ENCODE results near the gene PAGE1.
"Not testable (repeated sequence)": the region's sequence is repeated elsewhere in the genome, so short reads cannot be mapped to it uniquely, and the experiment has no call there.

The PAGE1 gene, protein sequence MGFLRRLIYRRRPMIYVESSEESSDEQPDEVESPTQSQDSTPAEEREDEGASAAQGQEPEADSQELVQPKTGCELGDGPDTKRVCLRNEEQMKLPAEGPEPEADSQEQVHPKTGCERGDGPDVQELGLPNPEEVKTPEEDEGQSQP

DNA sequence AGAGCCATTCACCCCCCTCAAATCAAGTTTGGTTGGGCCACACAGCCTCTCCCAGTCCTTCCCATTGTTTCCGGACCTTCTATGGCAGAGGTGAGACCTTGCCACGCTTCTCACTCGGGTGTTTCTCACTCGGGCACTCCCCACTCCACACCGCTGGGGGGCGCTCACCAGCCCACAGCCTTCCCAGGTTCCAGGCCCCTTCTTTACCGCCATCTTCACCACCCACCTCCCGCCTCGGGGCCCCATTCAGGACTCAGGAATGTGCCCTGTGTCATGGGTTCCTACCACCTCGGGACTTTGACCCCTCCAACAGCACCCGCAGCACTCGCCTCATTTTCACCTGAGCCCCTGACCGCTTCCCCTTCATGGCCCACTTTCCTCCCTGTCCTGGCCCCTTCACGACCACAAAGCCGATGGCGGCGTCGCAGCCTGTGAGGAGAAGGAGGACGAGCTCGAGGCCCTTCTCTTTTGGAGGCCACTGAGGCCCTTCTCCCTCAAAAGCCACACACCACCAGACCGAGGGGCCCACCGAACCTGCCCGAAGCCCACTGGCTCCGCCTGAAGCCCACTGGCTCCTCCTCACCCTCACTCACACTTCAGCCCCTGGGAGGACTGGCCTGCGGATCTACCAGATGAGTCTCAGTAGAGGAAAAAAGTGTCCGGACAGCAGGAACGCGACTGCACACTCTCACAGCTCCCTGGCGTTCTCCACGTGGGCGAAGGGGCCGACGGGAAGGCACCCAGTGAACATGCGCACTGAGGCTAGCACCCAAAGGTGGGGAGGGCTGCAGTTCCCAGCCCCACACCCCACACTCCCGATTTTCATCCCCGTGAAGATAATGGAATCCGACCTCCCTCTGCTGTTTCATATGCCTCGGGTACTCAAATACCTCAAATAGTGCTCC, at the start of gene PAGE1:
Gene PAGE1, minus strand, starts transcription at position 709 of the 905 bp plus-strand sequence. CDS start 1,214 bp downstream, outside the sequence.
- DNase-seq, result no peak

DNA sequence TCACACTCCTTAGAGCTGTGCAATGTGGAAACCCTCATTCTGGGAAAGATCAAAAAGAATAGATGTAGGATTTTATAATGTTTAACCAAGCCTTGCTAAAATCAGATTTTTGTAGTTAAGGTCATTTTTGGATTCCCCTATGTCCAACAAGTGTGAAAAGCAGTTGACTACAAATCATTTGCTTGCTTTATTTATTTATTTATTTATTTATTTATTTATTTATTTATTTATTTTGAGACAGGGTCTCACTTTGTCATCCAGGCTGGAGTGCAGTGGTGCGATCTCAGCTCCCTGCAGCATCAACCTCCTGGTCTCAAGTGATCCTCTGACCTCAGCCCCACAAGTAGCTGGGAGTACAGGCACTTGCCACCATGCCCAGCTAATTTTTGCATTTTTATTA, 45.7 kb upstream of the PAGE1 start:
- not testable (repeated sequence) for DNase-seq

DNA sequence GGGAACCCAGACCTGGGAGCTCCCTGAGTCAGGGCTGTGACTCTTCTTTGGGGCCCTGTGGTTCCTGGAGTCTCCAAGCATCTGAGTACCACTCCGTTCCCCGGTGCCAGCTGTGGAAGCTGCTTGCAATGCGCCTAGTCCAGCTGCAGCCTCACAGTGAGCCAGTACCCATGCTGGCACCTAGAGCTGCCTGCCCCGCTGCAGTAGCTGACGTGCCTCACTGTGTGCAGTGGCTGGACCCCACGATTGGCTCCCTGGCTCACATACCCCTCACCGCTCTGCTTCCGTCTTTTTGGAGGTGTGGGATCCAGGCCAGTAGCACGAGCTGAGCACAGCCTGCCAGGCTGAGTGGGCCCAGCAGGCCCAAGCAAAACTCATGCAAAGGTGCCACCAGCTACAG, 32.1 kb upstream of the PAGE1 start:
- no peak for DNase-seq

DNA sequence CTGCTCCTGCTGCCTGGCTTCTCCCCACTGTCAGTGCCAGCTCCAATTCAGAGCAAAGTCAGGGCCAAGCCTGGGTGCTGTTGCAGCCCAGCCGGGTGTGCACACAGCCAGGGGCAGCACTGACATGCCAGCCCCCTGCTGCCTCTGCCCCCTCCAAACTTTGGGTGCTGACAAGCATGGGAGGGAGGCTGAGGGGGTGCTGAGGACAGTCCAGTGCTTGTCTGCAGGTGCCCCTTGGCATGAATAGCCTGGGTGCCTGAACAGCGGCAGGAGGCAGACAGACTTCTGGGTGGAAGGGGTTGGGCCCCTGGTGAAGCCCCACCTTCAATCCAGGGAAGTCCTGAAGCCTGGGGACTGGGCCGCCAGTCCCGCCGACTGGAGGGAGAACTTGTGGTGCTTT, 31.2 kb upstream of the PAGE1 start:
- DNase-seq, result no peak

DNA sequence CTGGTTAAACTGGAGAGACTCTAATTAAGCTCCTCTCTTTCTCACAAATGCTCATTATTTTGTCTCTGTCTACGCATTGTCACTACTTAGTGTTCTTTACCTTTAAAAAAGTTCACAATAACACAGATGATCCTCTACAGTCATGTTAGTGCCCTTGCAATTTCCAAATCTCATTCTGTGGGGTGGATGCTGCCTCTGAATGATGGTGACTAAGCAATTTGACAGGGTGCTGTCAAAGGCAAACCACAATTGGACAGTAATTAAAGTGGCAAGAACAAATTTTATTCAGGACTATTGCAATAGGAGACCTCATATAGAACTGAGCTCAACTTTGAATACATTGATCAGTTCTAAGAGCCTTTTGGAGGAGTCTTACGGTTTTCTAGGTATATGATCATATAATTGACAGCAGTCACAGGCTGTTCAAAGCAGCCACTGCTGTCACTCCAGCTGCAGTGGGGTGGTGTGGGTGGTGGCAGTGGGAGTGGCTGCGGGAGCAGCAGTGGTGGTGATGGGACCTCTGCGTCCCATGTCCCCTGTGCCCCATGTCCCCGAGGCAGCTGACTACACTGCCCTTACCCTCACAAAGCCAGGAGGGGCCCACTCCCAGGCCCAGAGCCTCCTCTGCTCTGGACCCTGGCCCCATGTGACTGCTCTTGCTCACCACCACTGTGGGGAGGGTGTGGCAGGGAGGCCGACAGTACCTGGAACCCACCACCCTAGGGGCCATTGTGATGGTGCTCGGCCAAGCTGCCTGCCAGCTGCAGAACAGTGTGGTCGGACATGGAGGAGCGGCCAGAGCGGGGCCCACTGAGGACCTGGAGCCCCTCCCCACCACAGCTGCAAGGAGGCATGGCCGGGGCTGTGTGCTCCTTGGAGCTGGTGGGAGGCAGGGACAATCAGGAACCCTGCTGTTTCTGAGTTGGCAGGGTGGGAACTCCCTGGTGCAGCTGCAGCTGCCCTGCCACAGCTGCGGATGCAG, 30.4 kb upstream of the PAGE1 start:
- peak; percentile 1 for DNase-seq

DNA sequence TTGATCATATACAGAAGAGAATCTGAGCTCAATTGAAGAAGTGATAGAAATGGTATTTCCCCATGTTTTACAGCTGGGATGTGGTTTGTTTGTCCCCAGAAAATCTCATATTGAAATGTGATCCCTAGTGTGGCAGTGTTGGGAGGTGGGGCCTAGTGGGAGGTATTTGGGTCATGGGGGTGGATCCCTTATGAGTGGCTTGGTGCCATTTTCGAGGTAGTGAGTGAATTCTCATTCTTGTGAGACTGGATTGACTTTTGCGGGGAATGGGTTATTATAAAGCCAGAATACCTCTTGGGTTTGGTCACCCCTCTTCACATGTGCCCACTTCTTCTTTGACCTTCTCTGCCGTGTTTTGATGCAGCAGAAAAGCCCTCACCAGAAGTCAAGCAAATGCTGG, 29.6 kb upstream of the PAGE1 start:
- no peak for DNase-seq

DNA sequence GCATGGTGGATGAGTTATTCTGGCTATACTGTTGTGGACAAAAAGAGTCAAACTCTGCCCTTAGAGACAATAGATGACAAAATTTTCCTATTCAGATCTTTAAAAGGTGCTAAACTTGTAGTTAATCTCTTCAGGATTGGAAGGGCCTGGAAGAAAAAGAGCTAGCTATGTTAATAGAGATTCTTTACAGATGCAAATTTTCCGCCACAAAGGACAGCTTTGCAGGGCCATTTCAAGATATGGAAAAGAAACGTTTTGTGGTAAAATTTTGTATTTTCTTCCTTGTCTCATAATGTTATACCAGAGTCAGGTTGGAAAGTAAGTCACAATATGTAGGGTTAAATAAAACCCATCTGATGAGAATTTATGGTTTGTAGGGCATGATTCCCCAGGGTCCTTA, 24.3 kb upstream of the PAGE1 start:
- DNase-seq, result not testable (repeated sequence)

DNA sequence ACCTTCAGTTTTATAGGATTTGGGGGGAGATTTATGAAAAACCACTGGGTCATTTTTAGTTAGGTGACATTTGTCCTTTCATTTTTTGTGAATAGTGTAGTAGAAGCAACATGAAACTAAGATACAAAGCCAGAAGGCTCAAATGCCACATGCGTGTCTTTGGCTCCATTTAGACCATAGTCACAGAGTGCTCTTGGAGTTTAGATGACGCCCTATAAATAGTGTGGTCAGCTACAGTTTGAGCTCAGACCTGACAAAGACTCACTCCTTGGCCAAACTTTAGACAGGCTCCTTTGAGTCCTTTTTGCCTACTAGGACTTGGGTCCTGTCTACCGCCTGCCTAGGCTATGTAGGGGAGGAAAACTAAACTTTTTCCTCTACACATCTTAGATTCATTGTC, 16.8 kb upstream of the PAGE1 start:
- no peak for DNase-seq

DNA sequence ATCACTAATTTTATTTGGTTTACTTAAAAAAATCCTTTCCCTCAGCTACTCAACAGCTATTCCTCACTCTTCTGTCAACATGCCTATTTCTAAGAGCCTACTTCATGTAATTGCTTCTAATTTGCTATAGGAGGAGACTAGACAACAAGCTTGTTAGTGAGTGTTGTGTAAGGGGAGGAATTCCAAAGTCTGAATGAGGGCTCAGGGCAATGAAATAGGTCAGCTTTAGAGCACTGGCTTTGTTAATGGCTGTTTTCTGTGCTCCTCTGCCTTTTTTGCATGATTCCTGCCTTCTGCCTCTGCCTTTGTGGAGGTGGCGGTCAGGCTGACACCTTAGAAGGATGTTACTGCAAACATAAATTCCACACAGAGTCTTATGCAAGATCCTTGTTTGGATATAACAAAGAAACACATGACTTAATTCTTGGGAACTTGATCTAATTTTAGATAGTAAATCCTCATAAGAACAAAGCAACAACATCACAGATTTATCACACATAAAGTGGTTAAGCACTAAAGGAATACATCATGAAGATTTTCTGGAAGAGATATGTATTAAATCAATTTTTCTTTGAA, 15.0 kb upstream of the PAGE1 start:
- DNase-seq, result no peak

DNA sequence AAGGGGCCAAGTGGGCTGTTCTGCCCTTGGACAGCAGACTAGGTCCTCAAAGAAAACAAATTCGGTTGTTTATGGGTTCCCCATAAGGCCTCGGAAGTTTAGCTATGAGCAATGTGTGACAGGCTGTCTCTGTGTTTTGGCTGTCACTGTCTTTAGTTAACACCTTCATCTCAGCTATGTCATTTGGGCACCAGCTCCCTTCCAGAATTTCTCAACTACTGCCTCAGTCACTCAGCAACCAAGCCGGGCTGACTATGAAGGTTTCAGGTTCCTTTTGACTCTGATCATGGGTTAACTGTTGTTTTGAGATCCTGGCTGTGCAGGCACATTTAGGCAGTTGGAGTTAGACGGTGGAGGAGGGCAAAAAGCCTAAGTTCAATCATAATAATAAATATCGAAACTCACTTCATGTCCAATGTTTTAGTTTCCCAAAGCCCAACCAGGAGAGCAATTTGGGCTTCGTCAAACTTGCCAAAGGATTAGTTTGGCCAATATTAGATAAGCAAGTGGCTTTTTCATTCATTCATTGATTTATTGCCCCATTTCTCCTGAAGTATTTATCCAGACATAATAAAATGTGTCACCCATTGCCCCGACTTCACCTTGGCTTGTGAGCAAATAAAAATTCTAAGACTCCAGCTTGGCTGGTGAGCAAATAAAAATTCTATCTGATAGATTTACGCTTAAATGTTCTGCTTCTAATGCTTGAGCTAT, 9.1 kb upstream of the PAGE1 start:
- DNase-seq, result no peak

DNA sequence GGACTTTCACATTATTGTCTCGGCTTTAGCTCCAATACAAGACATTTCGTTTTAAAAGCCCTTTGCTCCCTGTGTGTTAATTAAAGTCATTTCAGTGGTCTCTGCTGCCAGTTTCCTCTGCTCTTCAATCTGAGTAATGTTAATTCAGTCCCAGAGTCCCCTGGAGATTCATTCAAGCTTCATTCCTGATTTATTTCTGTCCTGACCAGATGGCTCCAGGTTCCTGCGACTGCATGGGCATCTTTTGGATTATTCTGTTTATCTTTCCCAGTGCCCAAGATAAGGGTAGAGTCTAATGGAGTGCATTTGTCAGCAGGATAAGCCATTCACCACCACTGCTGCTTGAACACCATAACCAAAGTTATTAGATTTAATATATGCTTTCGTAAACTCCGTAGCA, 6.1 kb upstream of the PAGE1 start:
- no peak for DNase-seq

DNA sequence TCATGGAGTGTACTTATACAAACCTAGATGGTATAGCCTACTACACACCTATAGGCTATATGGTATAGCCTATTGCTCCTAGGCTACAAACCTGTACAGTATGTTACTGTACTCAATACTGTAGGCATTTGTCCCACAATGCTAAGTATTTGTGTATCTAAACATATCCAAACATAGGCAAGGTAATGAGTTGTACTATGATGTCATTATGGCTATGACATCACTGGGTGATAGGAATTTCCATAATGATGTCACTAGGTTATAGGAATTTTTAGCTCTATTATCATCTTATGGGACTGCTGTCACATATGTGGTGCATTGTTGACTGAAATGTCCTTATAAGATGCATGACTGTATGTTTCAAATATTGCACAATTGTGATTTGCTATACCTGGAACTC, 5.5 kb upstream of the PAGE1 start:
- DNase-seq, result no peak

DNA sequence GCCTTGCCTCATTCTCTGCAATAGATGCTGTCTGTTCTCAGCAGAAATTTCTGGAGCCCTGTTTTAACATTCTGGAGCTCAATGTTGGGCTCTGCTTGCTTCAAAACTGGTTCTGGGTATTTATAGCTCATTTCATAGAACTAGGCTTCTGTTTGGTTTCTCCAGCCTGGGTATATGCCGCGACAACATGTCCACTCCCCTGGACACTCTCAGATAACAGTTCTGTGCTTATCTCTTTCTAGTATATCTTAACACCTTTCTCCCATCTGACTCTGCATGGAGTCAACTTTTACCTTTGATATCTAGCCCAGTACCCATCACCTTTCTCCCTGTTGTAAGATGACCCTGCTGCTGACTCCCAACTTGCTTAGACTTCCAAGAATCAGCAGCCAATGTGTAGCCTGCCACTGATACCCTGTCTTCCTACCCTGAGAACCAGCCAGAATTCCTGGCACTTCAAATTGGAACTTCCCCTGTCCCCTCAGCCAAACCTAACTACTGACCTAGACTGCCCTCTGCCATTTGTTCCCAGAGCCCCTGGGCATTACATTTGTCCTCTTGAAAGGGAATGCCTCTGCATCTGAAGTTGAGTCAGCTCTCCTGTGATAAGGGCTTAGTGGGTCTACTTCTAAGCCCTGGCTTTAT, 20.6 kb downstream of the PAGE1 start:
- DNase-seq, result peak; percentile 36

DNA sequence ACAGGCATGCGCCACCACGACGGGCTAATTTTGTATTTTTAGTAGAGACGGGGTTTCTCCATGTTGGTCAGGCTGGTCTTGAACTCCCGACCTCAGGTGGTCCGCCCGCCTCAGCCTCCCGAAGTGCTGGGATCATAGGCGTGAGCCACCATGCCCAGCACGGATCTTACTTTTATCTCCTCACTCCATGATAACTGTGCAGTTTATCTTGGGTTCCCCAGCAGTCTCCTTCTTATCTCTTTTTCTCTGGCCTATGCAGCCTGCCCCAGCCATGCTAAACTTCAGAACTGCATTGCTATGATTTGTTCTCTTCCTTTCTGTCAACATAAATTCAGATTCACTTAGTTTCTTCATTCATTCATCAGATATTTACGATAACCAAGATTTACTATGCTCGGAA, 22.4 kb downstream of the PAGE1 start:
- peak; percentile 49 for DNase-seq

DNA sequence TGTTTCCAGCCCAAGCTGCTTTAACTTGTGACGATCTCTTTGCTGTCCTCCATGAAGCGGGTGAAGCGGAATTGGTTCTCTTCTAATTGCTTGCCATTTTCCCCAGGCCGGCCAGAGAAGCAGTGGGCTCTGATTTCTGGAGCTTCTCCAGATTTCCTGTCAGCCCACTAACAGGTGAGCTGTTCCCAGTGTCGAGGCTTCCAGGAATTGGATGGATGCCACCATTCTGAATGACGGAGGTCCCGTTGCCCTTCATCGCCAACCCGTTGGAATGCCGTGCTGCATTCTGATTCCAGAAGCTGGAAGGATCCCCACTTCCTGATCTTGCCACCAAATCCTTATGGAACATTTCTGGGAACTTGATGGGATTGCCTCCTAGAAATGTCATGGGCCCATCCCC, 31.0 kb downstream of the PAGE1 start:
- no peak for DNase-seq

DNA sequence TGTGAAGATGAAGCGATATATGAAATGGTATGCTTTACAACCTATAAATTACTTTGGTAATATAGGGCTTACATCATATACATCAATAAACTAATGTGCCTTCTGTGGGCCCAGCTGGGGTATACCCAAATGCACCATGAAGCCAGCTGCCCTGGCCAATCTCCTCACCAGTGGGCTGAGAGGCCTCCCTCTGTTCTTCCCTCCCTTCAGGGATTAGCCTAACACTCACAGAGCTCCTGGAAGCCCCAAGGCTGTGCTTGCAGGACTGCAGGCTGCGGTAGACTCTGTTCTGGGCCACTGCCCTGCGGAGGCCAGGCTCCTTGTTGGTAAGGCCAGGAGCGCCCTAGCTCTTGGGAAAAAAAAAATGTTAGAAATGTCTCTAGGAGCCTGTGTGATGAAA, 33.9 kb downstream of the PAGE1 start:
- DNase-seq, result no peak

DNA sequence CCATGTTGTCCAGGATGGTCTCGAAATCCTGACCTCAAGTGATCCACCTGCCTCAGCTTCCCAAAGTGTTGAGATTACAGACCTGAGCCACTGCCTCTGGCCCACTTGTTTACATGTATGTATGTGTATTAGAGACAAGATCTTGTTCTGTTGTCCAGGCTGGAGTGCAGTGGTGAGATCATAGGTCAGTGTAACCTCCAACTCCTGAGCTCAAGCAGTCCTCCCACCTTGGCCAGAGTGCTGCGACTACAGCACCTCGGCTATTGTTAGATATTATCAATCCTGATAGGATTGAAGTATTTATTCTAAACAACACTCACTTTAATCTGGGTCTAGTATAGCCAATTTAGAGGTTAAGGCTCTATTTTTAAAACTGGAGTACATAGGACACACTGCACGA, 36.0 kb downstream of the PAGE1 start:
- no peak for DNase-seq

DNA sequence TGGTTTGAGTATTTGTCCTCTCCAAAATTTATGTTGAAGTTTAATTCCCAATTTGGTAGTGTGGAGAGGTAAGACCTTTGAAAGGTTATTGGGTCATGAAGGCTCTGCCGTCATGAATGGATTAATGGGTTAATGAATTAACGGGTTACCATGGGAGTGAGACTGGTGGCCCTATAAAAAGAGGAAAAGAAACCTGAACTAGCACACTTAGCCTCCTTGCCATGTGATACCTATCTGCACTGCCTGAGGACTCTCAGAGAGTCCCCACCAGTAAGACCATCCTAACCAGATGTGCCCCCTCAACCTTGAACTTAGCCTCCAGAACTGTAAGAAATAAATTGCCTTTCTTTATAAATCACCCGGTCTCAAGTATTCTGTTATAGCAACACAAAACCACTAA, 39.3 kb downstream of the PAGE1 start:
- no peak for DNase-seq

DNA sequence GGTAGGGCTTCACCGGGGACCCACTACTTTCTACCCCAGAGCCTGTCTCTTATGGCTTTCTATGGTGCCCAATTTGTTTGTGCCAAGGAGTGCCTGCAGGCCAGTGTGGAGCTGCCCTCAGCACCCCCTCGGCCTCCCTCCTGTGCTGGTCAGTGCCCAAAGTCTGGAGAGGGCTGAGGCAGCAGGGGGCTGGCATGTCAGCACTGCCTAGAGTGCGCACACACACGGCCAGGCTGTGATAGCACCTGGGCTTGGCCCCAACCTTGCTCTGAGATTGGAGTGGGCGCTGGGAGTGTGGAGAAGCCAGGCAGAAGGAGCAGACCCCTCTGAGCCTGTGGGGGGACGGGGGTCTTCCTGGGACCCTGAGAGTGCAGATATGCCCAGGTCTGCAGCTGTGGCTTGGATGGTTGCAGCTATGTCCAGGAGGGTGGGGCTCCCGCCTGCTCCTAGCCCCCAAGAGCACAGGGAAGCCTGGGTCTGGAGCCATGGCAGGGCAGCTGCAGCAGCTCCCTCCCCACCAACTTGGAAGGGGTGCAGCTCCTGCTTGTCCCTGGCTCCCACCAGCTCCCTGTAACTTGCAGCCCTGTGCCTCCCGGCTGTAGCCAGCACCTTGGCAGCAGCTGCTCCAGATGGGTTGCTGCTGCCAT, 50.7 kb downstream of the PAGE1 start:
- no peak for DNase-seq
